CD4-positive, alpha-beta T cell treated with Interleukin-4 for 1 hour (primary cell): ENCODE results near the gene MDFI.
"Not testable (repeated sequence)": the region's sequence is repeated elsewhere in the genome, so short reads cannot be mapped to it uniquely, and the experiment has no call there.

Source experiments
- DNase-seq, 2 donors: peaks; one replicate each; pipeline ENCODE4 v3.0.0-alpha.2; 2020 to 2022

The MDFI gene

DNA sequence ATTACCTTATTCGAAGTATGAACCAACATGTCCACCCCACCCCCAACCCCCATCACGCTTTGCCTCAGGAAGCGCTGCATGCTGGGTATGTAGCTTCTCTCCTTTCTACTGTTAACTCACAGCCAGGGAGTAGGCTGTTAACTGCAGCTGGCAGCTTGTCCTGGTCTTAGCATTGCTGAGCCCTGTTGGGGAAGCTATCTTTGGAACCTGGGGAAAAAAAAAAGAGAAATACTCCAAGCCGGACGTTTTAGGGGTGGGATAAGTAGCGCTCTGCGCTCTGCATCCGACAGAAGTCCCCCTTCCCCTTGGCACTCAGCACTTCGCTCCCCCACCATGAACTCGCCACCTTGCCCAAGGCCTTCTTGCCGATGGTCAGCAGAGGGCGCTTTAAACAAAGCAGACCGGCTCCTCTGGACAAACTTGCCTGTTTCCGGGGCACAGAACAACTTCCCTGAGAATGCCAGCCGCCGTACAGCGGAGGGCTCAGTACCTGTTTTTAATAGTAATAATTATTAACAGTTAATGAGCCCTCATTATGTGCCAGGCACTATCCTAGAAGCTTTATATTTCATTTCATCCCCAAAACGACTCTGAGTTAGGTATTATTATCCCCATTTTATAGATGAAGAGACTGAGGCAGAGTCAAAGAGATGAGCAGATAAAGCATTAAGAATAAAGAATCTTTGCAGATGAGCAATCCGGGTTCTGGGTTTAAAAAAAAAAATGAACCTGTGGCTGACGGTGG lies 35.2 kb upstream of the MDFI start:
- peak; percentile 77 to 79 for DNase-seq

DNA sequence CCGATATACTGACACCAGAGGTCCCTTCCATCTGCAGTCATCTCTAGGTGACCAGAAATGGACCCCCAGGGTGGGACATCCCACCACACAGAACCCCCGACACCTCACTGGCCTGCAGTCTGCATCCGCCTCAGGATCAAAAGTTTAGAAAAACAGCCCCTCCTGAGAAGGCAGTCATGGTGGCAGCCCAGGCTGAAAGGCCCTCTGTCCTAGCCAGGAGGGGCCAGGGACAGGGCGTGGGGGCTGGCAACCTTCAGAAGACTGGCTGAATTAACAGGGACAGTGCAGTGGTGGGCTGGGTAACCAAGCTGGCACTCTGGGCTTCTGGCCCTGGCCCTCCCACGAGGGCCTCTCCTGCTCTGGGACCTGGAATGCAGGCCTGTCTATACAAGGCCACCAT lies 34.3 kb upstream of the MDFI start:
- DNase-seq, result no peak

GRCh38 chr6:41605649-41606048 lies 32.6 kb upstream of the MDFI start:
- no peak for DNase-seq

GRCh38 chr6:41607036-41607435 lies 31.2 kb upstream of the MDFI start:
- DNase-seq, result no peak

DNA sequence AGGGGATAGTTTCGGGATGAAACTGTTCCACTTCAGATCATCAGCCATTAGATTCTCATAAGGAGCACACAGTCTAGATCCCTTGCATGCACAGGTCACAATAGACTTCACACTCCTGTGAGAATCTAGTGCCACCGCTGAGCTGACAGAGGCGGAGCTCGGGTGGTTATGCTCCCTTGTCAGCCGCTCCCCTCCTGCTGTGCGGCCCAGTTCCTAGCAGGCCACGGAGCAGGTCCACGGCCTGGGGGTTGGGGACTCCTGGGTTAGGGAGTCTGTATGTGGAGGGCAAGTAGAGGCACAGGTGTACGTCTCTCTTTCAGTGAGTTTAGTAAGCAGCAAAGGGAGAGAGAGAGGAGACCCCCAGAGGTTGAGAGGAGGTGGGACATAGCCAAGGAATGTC lies 30.5 kb upstream of the MDFI start:
- DNase-seq, result no peak

DNA sequence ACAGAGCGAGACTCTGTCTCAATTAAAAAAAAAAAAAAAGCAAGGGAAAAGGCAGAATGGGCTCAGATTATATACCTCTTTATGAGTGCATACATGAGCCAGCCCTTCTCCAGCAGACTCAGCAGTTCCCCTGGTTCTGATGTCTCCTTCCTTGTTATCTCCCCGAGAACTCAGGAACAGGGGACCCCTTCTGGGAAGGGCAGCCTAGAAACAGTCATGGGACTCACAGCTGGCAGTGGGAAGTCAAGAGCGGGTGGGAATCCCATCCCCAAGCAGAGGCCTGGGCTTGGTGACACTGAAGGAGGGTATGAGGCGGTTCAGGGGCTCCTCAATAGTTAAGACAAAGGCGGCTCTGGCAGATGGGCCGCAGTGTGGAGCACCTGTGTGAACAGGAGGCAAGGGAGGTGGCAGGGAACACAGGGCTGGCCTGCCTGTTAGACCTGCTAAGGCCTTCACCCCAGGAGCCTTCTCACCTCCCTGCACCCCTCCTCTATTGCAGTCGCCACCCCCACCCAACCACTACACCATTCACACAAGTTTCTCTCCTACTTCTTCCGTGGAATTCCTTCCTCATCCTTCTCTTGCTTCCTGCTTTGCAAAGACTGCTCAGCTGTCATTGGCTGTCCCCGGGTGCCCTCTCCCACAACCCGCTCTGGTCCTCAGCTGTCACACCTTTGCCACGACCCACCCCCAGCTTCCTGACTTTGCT lies 29.7 kb upstream of the MDFI start:
- no peak for DNase-seq

DNA sequence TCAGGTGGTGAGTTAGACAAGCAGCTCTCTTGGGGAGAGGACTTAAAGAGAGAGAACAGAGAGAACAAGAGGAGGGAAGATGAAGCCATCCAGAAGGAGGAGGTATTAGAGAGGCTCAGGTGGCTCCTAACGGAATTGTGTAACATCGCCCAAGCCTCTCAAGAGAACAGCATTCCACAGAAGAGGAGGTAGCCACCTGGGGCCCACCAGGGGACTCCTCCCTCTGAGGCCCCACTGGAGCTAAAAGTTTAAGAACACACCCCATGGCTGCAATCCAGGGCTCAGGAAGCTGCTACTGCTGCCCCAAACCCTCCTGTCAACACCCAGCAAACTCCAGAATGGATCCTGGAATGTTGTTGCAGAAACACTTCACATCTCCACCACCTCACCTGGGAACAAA lies 23.6 kb upstream of the MDFI start:
- no peak for DNase-seq

- DNase-seq, result no peak
Observed at GRCh38 chr6:41615311-41615710, 23.0 kb upstream of the MDFI start.

DNA sequence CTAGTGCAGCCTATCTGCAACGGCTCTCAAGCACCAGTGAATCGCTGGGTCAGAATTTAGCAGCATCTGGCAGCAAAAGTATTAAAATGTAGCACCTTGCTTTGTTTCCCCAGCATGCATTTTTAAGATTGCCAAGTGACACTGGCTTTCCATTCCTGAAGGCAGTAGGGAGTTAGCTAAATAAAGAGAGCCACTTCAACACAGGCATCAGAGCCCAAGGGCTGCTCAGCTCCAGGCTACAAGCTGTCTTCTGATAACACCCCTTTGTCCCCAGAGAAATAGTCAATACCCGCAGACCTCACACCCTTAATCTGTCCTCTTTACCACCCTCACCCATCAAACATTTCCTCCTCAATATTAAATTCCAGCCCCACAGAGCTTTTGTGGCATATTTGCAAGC lies 19.7 kb upstream of the MDFI start:
- no peak for DNase-seq

DNA sequence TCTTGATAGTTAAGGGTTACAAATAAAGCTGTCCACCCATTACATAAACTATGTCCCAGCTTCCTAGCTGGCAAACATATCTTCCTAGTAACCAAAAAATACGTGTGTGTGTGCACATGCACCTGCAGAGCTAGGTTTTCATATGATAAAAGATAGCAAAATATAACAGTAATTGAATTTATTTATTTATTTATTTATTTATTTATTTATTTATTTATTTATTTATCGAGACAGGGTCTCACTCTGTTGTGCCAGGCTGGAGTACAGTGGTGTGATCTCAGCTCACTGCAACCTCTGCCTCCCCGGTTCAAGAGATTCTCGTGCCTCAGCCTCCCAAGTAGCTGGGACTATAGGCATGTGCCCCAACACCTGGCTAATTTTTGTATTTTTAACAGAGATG lies 19.1 kb upstream of the MDFI start:
- not testable (repeated sequence) for DNase-seq

GRCh38 chr6:41621367-41621766 lies 16.9 kb upstream of the MDFI start:
- no peak for DNase-seq

DNA sequence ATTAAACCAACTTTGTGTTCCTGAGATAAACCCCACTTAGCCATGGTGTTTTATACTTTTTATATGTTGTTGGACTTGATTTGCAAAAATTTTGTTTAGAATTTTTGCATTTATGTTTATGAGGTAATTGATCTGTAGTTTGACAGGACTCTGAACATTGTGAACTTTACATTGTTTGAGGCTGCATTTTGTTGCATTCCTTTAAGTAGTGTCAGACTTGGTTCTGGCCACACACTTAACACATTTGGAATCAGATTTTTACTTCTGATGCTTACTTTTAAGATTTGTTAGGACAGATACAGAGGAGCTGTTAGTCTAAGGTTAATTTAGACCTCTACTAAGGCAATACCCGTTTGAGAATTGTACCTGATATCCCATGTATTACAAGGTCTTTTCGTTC lies 16.5 kb upstream of the MDFI start:
- DNase-seq, result no peak

DNA sequence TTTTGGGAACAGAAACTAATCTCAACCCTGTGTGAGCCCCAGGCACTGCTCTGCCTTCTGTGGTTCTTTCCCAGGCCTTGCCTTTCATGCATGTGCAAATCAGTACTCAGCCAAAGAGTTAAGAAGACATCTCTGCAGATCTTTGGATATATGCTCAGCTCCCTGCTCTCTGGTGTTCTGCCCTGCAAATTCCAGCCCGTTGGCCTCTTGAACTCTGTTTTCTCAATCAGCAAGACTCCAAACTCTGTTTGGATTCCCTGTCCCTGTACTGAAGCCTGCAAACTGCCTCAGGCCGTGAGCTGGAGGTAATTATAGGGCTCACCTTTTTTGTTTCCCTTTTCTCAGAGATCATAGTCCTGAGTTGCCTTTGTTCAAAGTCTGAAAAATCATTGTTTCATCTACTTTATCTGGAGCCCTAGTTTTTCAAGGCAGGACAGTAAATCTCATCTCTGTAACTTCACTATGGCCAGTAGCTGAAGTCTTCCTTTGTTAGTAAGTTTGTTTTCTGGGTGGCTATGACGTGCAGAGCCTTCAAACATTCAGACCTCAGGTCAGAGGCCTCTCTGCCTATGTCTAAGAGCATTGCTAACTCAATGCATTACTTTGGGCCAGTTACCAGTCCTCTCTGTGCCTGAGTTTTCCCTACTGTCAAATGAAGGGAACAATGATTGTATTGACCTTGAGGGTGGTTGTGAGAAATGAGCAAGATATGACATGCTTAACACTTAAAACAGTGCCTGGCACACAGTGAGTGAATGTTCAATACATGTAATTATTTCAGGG lies 15.9 kb upstream of the MDFI start:
- no peak for DNase-seq

- DNase-seq, result no peak
Observed at GRCh38 chr6:41623330-41623729, 14.9 kb upstream of the MDFI start.

GRCh38 chr6:41624621-41625380 lies 13.5 kb upstream of the MDFI start:
- DNase-seq, result no peak

- no peak for DNase-seq
Observed at GRCh38 chr6:41625442-41625841, 12.8 kb upstream of the MDFI start.

- DNase-seq, result no peak
Observed at GRCh38 chr6:41626022-41626421, 12.2 kb upstream of the MDFI start.

DNA sequence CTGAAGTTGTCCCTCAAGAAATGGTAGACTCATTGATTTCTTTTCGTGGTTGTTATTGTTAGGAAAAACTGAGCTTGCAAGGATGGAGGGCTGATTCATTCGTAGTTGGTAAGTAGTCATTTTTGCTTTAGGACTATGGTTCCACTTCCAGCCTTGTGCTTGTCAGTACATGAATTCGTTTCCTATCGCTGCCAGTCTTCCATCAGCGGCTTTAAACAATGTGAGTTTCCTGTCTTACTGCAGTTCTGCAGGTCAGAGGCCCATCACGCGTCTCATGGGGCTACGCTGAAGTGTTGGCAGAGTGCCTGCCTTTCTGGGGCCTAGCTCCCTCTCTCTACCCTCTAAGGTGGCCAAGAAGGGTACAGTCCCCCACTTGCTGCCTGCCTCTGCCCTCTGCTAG lies 11.4 kb upstream of the MDFI start:
- no peak for DNase-seq

GRCh38 chr6:41629128-41629527 lies 9.1 kb upstream of the MDFI start:
- DNase-seq, result no peak

GRCh38 chr6:41630069-41630468 lies 8.2 kb upstream of the MDFI start:
- DNase-seq, result no peak

DNA sequence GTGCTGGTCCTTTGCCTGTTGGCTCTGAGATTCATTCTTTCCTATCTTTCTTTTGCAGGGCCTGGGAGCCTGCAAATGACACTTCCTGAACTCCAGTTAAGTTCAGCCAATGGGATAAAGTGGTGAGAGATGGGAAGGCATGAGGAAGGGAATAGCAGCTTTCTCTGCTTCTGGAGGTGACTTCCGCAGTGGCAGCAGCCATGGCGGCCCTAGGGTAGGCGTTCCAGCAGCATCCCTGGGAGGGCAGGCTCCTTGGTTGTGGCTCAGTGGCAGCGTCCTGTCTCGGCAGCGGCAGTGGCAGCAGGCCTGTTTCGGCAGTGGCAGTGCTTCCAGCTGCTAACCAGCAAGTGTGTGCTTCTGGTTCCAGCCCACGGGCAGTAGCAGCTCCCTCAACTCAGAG lies 7.3 kb upstream of the MDFI start:
- DNase-seq, result no peak

- DNase-seq, result no peak
Observed at GRCh38 chr6:41633056-41633634, 5.1 kb upstream of the MDFI start.

DNA sequence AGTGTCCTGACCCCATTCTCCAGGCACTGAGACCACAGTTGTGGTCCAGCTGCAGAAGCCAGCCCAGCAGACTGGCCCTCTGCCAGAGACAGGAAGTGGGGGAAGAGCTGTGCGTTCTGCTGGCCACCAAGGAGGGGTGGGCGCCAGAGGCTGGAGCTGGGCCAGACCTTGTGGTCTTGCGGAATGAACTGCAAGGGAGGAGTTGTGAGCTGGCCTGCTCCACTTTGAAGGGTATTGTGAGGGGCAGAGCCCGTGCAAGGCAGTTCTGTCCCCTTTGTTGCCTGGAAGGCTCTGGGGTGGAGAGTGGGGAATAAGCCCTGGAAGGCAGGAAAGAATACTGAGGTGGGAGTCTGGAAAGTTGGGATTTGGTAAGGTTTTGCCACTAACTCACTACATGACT lies 3.6 kb upstream of the MDFI start:
- DNase-seq, result no peak
